ENCODE measurements around the gene TMX1.

DNA sequence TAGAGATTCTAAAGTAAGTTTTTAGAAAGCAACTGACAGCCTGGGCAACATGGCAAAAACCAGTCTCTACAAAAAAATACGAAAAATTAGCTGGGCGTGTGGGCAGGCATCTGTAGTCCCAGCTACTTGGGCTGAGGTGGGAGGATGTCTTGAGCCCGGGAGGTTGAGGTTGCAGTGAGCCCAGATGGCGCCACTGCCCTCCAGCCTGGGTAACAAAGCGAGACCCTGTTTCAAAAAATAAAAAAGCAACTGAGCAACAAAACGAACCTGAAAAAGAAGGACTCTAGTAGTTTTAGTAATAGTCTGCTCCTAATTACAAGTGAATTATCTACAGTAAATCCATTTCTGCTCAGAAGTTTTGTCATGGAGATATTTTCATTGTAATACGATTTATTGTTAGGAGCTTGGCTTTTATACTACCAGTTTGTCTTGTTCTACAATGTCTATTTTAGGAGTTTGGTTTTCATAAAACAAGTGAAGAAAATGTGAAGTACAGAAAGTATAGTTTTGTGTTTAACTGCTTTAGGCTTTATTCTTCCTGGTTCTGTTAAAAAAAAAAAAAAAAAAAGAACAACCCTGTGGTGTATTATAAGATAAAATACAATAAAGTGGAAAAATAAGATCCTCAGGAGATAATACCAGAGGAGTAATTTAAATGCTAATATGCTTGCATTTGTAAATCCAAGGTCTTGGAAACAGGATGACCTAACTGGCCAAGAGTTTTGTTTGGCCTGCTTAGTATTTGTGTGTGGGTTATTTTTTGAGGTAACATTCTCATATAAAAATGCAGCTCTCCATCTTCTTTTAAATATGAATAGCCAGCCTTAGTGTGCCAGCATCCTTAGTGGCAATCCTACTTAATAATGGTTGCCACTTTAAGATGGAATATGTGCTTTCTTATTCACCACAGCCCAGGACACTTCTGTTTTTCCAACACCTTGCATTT, 2.8 kb downstream of the TMX1 start:
- TF ChIP-seq, protein P1, sequence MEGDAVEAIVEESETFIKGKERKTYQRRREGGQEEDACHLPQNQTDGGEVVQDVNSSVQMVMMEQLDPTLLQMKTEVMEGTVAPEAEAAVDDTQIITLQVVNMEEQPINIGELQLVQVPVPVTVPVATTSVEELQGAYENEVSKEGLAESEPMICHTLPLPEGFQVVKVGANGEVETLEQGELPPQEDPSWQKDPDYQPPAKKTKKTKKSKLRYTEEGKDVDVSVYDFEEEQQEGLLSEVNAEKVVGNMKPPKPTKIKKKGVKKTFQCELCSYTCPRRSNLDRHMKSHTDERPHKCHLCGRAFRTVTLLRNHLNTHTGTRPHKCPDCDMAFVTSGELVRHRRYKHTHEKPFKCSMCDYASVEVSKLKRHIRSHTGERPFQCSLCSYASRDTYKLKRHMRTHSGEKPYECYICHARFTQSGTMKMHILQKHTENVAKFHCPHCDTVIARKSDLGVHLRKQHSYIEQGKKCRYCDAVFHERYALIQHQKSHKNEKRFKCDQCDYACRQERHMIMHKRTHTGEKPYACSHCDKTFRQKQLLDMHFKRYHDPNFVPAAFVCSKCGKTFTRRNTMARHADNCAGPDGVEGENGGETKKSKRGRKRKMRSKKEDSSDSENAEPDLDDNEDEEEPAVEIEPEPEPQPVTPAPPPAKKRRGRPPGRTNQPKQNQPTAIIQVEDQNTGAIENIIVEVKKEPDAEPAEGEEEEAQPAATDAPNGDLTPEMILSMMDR (IDR thresholded peaks at IDR 0.05) = no peak
- TF ChIP-seq POLR2AphosphoS5 (IDR thresholded peaks at IDR 0.05) = no peak
